ENCODE data around the gene TIMELESS.
"Not testable (repeated sequence)": the region's sequence is repeated elsewhere in the genome, so short reads cannot be mapped to it uniquely, and the experiment has no call there.

The TIMELESS gene

GRCh38 chr12:56468216-56469006, 19.2 kb upstream of the TIMELESS start, which contains the start of gene SPRYD4:
Gene SPRYD4, plus strand, starts transcription at chr12:56468578. Its CDS starts 14 bp downstream, at chr12:56468592.
- peak; percentile 94 for DNase-seq

- DNase-seq, result no peak
Measured at GRCh38 chr12:56462565-56462964, 13.3 kb upstream of the TIMELESS start.

- no peak for DNase-seq
Measured at GRCh38 chr12:56461235-56462159, 12.3 kb upstream of the TIMELESS start.

GRCh38 chr12:56457817-56458216, 8.6 kb upstream of the TIMELESS start:
- DNase-seq, result no peak

GRCh38 chr12:56454557-56454956, 5.3 kb upstream of the TIMELESS start, which contains the start of gene MIP:
Gene MIP, minus strand, starts transcription at chr12:56454657. Its CDS starts 44 bp downstream, at chr12:56454613.
- DNase-seq, result no peak

- no peak for DNase-seq
Measured at GRCh38 chr12:56451147-56451546, 1.9 kb upstream of the TIMELESS start.

- DNase-seq, result no peak
Measured at GRCh38 chr12:56450241-56450640, 1.0 kb upstream of the TIMELESS start.

GRCh38 chr12:56449622-56449984, 377 bp upstream of the TIMELESS start:
- no peak for DNase-seq

- not testable (repeated sequence) for DNase-seq
Measured at GRCh38 chr12:56443208-56443607, 6.0 kb downstream of the TIMELESS start.

GRCh38 chr12:56437430-56438176, 11.6 kb downstream of the TIMELESS start:
- no peak for DNase-seq

- no peak for DNase-seq
Measured at GRCh38 chr12:56434828-56435227, 14.4 kb downstream of the TIMELESS start.

- DNase-seq, result no peak
Measured at GRCh38 chr12:56431850-56432249, 17.4 kb downstream of the TIMELESS start.

- no peak for DNase-seq
Measured at GRCh38 chr12:56431288-56431687, 17.9 kb downstream of the TIMELESS start.

GRCh38 chr12:56425940-56426438, 23.2 kb downstream of the TIMELESS start:
- DNase-seq, result no peak

GRCh38 chr12:56425193-56425592, 24.0 kb downstream of the TIMELESS start:
- no peak for DNase-seq

- no peak for DNase-seq
Measured at GRCh38 chr12:56420411-56420810, 28.8 kb downstream of the TIMELESS start.

GRCh38 chr12:56417739-56418138, 31.5 kb downstream of the TIMELESS start:
- no peak for DNase-seq

- DNase-seq, result no peak
Measured at GRCh38 chr12:56414401-56414800, 34.8 kb downstream of the TIMELESS start.

- DNase-seq, result no peak
Measured at GRCh38 chr12:56413392-56413791, 35.8 kb downstream of the TIMELESS start.

GRCh38 chr12:56411781-56412639, 37.2 kb downstream of the TIMELESS start:
- no peak for DNase-seq

GRCh38 chr12:56410768-56411167, 38.5 kb downstream of the TIMELESS start:
- no peak for DNase-seq

Measured in stimulated activated CD8-positive, alpha-beta memory T cell treated with anti-CD3 and anti-CD28 coated beads, Interleukin-4, amount 100 ng/mL, for 48 hours (primary cell).